ENCODE results near the gene GDI2.
A peak's percentile ranks its signal among the peaks of the same experiment; 100 is the strongest.
"Not testable (repeated sequence)": the region's sequence is repeated elsewhere in the genome, so short reads cannot be mapped to it uniquely, and the experiment has no call there.

Gene GDI2

DNA sequence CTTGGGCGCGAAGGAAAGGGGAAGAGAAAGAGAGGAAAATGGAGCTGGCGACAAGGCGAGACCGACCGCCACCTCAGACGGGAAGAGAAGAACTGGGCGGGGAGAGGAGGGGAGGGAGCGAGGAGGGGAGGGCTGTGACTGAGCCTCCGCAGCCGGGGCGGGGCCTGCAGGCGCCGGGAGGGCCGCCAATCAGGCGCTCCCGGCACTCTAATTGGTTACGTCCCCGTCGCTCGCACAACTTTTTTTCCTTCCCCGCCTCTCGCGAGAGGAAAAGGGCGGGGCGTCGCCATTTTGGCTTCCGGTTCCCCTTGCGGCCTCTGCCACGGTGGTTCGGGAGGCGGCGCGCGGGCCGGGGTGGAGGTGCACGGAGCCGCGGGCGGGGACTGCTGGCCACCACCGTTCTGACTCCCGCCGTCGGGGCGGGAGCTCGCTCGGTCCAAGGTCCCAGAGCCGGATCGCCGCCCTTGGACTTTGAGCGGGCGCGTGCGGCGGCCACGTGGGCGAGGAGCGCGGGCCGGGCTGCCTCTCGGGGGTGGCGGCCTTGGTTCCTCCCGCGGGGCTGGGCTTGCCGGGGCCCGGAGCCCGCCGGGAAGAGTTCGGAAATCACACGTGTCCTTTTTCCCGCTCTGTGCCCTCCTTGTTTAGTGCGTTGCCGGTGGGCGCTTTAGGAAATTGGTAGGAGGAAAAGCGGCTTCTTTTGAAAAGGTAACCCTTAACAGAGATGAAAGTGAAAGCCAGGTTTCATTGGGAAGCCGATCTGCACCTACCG is at the start of gene GDI2:
Gene GDI2, minus strand, starts transcription at position 94 of the 769 bp plus-strand sequence. CDS start 176 bp downstream, outside the sequence.
- peak; percentile 92 to 97 for DNase-seq (ENCODE audit: low read depth in 2 of 2)

- DNase-seq (ENCODE audit: low read depth in 2 of 2) = no peak
Observed at GRCh38 chr10:5862360-5862961, 49.2 kb upstream of the GDI2 start.

DNA sequence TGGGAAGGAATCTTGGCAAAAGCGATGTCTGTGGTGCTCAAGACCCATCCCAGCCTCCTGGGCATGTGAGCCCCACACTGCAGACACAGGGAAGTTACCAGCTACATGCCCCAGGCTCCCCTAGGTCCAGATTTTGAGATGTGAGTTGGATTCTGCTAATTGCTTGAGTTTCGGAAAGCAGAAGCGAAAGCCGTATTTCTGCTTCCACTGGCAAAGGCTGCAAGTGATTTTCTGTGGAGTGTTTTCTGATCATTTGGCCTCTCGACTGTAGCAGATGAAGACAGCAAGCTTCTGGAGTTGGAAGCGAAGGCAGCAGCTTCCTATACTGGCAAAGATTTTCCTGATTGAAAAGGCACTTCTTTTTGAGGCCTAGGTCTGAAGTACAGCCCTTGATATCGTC is 46.8 kb upstream of the GDI2 start:
- DNase-seq (ENCODE audit: low read depth in 2 of 2) = no peak

GRCh38 chr10:5858811-5859210 is 45.6 kb upstream of the GDI2 start:
- DNase-seq (ENCODE audit: low read depth in 2 of 2) = no peak

DNA sequence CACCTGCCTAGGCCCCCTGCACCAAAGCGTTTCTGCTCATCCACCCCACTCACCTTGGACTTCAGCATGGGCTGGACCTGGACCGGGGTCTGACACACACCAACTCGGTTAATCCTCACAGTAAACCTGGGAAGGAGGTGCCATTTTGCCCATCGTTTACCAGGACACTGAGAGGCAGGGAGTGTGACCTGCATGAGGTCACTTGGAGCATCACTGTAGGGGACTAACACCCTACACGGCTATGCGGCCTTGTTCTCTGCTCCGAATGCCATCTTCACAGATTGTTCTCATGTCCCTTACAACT is 43.4 kb upstream of the GDI2 start:
- DNase-seq (ENCODE audit: low read depth in 2 of 2) = no peak

GRCh38 chr10:5855979-5856700 is 42.9 kb upstream of the GDI2 start:
- no peak for DNase-seq (ENCODE audit: low read depth in 2 of 2)

DNA sequence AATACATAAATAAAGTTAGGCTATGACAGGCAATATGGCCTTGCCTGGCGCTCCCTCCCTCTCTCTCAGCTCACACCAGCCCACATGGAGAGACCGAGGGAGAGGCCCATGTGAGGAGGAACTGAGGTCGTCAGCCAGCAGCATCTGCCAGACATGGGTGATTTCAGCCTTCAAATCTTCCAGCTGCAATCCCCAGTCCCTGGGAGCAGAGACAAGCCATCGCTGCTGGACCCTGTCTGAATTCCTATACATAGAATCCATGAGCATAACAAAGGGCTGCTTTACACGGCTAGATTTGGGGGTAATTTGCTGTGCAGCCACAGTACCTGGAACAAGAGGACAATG is 40.9 kb upstream of the GDI2 start:
- DNase-seq (ENCODE audit: low read depth in 2 of 2) = no peak

GRCh38 chr10:5846667-5847066 is 33.4 kb upstream of the GDI2 start:
- DNase-seq (ENCODE audit: low read depth in 2 of 2) = not testable (repeated sequence)

GRCh38 chr10:5844345-5845055 is 31.3 kb upstream of the GDI2 start:
- DNase-seq (ENCODE audit: low read depth in 2 of 2) = no peak

- DNase-seq (ENCODE audit: low read depth in 2 of 2) = no peak
Observed at GRCh38 chr10:5843686-5844344, 30.6 kb upstream of the GDI2 start.

GRCh38 chr10:5841965-5842364 is 28.7 kb upstream of the GDI2 start:
- DNase-seq (ENCODE audit: low read depth in 2 of 2) = no peak

GRCh38 chr10:5840314-5841307 is 27.4 kb upstream of the GDI2 start:
- DNase-seq (ENCODE audit: low read depth in 2 of 2) = no peak

DNA sequence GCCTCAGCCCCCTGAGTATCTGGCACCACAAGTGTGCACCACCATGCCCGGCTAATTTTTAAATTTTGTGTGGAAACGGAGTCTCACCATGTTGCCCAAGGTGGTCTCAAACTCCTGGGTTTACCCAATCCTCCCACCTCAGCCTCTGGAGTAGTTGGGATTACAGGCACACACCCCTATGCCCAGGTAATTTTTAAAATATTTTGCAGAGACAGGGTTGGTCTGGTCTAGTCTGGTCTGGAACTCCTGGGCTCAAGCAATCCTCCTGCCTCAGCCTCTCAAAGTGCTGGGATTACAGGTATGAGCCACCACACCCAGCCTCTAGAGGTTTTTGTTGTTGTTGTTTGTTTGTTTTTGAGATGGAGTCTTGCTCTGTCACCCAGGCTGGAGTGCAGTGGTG is 22.9 kb upstream of the GDI2 start:
- not testable (repeated sequence) for DNase-seq (ENCODE audit: low read depth in 2 of 2)

DNA sequence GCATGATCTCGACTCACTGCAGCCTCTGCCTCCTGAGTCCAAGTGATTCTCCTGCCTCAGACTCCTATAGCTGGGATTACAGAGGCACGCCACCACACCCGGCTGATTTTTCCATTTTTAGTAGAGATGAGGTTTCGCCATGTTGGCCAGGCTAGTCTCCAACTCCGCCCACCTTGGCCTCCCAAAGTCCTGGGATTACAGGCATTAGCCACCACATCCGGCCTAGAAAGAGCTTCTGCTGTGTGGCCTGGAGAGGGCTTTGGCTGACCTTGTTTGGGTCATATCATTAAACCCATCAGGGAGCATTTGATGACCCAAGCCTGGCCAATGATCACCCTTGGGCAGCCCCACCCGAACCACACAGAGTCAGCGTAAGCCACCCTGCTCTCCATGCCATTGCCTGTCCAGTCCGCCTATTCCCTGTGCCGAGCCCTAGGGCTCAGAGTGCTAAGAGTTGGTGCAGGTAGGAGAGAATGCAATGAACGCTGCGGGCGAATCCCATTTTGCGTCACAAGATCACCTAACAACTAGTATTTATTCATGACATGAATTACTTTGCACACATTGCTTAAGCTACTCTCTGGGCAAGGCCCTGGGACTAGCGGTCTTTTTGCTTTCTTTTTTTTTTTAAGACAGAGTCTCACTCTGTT is 22.3 kb upstream of the GDI2 start:
- DNase-seq (ENCODE audit: low read depth in 2 of 2) = no peak

GRCh38 chr10:5833814-5834213 is 20.6 kb upstream of the GDI2 start:
- DNase-seq (ENCODE audit: low read depth in 2 of 2) = no peak

- DNase-seq (ENCODE audit: low read depth in 2 of 2) = no peak
Observed at GRCh38 chr10:5832946-5833345, 19.7 kb upstream of the GDI2 start.

GRCh38 chr10:5831446-5831782 is 18.2 kb upstream of the GDI2 start:
- DNase-seq (ENCODE audit: low read depth in 2 of 2) = no peak

- no peak for DNase-seq (ENCODE audit: low read depth in 2 of 2)
Observed at GRCh38 chr10:5830629-5831445, 17.6 kb upstream of the GDI2 start.

DNA sequence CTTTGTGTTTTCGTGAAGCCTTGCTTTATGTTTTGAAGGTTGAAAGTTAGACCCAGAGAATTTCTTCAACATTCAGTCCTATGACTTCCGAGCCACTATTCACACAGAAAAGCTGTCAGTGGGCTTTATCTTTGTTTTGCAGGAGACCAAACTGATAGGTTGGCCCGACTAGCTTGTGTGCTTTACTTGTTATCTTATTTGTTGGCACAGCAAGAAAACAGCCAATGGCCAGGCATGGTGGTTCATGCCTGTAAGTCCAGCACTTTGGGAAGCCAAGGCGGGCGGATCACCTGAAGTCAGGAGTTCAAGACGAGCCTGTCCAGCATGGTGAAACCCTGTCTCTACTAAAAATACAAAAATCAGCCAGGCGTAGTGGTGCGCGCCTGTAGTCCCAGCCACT is 16.0 kb upstream of the GDI2 start:
- no peak for DNase-seq (ENCODE audit: low read depth in 2 of 2)

GRCh38 chr10:5828725-5829124 is 15.5 kb upstream of the GDI2 start:
- no peak for DNase-seq (ENCODE audit: low read depth in 2 of 2)

All from stimulated activated CD4-positive, alpha-beta T cell treated with anti-CD3 and anti-CD28 coated beads, Interleukin-15, amount 100 ng/mL, for 48 hours (primary cell).